Activated CD4-positive, alpha-beta T cell treated with anti-CD3 and anti-CD28 coated beads, Interleukin-2, amount 50 U/mL, for 1 hour (primary cell): ENCODE data around the gene TNFAIP8L1.

ENCODE experiments used
- DNase-seq: peaks from one replicate; pipeline ENCODE4 v3.0.0-alpha.2; 2020

TNFAIP8L1 gene

GRCh38 chr19:4682417-4683200 is 43.3 kb downstream of the TNFAIP8L1 start:
- DNase-seq: no peak

GRCh38 chr19:4684312-4685095 is 45.2 kb downstream of the TNFAIP8L1 start:
- DNase-seq: no peak

GRCh38 chr19:4686700-4687099 is 47.4 kb downstream of the TNFAIP8L1 start:
- no peak for DNase-seq

GRCh38 chr19:4687396-4687795 is 48.1 kb downstream of the TNFAIP8L1 start:
- no peak for DNase-seq

GRCh38 chr19:4688587-4688986 is 49.3 kb downstream of the TNFAIP8L1 start:
- no peak for DNase-seq

- no peak for DNase-seq
These were observed 50.1 kb downstream of the TNFAIP8L1 start for GRCh38 chr19:4689403-4689802.

GRCh38 chr19:4690361-4690760 is 51.0 kb downstream of the TNFAIP8L1 start:
- DNase-seq: no peak

GRCh38 chr19:4691373-4691772 is 52.1 kb downstream of the TNFAIP8L1 start:
- DNase-seq: no peak

- DNase-seq: no peak
These were observed 53.1 kb downstream of the TNFAIP8L1 start for GRCh38 chr19:4692251-4693077.

GRCh38 chr19:4693078-4693350 is 53.7 kb downstream of the TNFAIP8L1 start:
- no peak for DNase-seq

- no peak for DNase-seq
These were observed 54.3 kb downstream of the TNFAIP8L1 start for GRCh38 chr19:4693471-4694121.

GRCh38 chr19:4694211-4694987 is 55.1 kb downstream of the TNFAIP8L1 start:
- DNase-seq: no peak

- DNase-seq: no peak
These were observed 56.0 kb downstream of the TNFAIP8L1 start for GRCh38 chr19:4695224-4695731.

GRCh38 chr19:4697304-4697703 is 58.0 kb downstream of the TNFAIP8L1 start:
- no peak for DNase-seq

GRCh38 chr19:4699826-4700692 is 60.7 kb downstream of the TNFAIP8L1 start:
- no peak for DNase-seq

GRCh38 chr19:4700693-4700970 is 61.3 kb downstream of the TNFAIP8L1 start:
- no peak for DNase-seq

- no peak for DNase-seq
These were observed 62.2 kb downstream of the TNFAIP8L1 start for GRCh38 chr19:4701557-4701956.

GRCh38 chr19:4702764-4703163 is 63.4 kb downstream of the TNFAIP8L1 start:
- DNase-seq: no peak

GRCh38 chr19:4703671-4704316 is 64.5 kb downstream of the TNFAIP8L1 start:
- no peak for DNase-seq

GRCh38 chr19:4704317-4704673 is 65.0 kb downstream of the TNFAIP8L1 start:
- no peak for DNase-seq
